GM23338 (cell line): Measurements from ENCODE around the gene FUZ.

Experiments used
- CTCF ChIP-seq, 2 experiments: fragments of 200-600 bp in 1 of 2; sonication (generic) in 1 of 2; conservative IDR thresholded peaks; 2 replicates each; pipeline versions ENCODE4 v1.5.1 to v1.6.1; 2016 to 2017; ENCODE audit warnings: antibody characterized with exemption in 2 of 2, low read depth in 2 of 2, mild to moderate bottlenecking in 2 of 2, moderate library complexity in 1 of 2
- EZH2 ChIP-seq: fragments of 200-600 bp; sonication (generic); IDR thresholded peaks from one replicate; pipeline ENCODE4 v1.8.0; 2017; ENCODE audit warnings: antibody characterized with exemption, mild to moderate bottlenecking, low read depth; ENCODE audit not compliant: unreplicated experiment
- EZH2phosphoT487 ChIP-seq: fragments of 200-600 bp; sonication (generic); IDR thresholded peaks from one replicate; pipeline ENCODE4 v1.8.1; 2018; ENCODE audit warnings: antibody characterized with exemption; ENCODE audit not compliant: unreplicated experiment
- JUNB ChIP-seq: IDR thresholded peaks from one replicate; pipeline ENCODE4 v1.6.1; 2016; ENCODE audit warnings: antibody characterized with exemption; ENCODE audit not compliant: unreplicated experiment
- POLR2AphosphoS5 ChIP-seq: IDR thresholded peaks from 2 replicates; pipeline ENCODE4 v1.6.1; 2016; ENCODE audit warnings: antibody characterized with exemption, low read depth
- ZNF114 ChIP-seq: fragments of 250-450 bp; sonication (Bioruptor Pico); IDR thresholded peaks from 2 replicates; pipeline ENCODE4 v1.5.0; 2020; ENCODE audit warnings: mild to moderate bottlenecking, moderate library complexity
- ZNF462 ChIP-seq: fragments of 250-450 bp; sonication (Bioruptor Pico); IDR thresholded peaks from 2 replicates; pipeline ENCODE4 v1.5.0; 2020; ENCODE audit warnings: mild to moderate bottlenecking, moderate library complexity

GRCh38 chr19:49857838-49858087 lies 44.7 kb upstream of the FUZ start:
- no peak for TF ChIP-seq CTCF (conservative IDR thresholded peaks at IDR 0.05; ENCODE audit: low read depth in 2 of 2)
- no peak for TF ChIP-seq EZH2
- no peak for TF ChIP-seq EZH2phosphoT487
- TF ChIP-seq POLR2AphosphoS5, result no peak
- no peak for TF ChIP-seq ZNF114 (CRISPR knock-in tag)
- no peak for TF ChIP-seq JUNB
- TF ChIP-seq ZNF462 (CRISPR knock-in tag), result no peak
